GM19372 (cell line): ENCODE results near the gene TMUB2.
A peak's percentile ranks its signal among the peaks of the same experiment; 100 is the strongest.

Experiments
- ATAC-seq: cut with Tn5 transposase; IDR thresholded peaks from one replicate; pipeline ENCODE4 v1.9.1; 2021; ENCODE audit warnings: mild to moderate bottlenecking, low read depth, moderate library complexity; ENCODE audit not compliant: unreplicated experiment

Gene TMUB2

DNA sequence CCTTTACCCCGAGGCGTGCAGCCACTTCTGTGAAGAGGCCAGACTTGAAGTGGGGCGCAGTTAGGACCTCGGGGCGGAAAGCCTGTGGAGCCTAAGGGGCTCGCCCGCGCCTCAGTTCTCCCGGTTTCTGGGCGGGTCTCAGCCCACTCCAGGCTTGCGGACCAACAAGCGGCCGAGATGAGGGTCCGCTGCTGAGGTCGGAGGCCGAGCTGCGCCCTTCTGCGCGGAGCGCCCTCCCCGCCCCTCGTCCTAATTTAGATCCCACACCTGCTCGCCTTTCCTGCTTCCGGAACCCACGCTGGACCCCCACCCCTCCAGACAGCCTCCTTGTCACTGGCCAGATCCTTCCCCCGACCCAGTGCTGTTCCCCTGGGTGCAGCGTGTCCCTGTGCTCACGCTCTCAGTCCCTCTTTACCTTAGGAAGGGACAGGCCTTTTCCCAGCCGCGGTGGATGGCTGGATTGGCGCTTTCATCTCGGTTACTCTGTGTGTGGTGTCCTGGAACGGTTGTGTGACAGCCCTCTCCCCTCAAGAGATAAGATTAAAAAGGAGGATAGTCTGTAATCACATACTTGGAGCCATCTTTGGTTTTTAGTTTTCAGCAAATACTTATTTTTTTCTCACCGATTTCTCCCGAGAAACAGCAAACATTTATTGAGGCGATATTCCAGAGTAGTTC lies 13.8 kb downstream of the TMUB2 start:
- no peak for ATAC-seq

DNA sequence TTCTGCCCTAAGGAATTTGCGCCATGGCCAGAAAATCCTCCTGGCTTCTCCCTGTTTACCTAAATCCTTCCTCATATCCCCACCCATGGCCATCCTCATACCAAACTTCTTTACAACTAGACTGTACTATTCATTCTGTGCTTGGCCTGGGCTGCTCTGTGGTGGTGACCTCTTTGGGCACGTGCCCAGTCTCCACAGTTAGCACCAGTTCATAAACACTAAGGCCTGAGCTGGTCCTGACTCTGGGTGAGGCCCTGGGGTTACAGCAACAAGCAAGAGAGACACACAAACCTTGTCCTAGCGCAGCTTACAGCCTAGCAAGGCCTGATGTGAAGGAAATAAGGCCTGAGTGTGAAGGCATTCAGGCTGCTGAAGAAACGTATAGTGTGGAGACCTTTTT lies 16.0 kb downstream of the TMUB2 start:
- no peak for ATAC-seq

DNA sequence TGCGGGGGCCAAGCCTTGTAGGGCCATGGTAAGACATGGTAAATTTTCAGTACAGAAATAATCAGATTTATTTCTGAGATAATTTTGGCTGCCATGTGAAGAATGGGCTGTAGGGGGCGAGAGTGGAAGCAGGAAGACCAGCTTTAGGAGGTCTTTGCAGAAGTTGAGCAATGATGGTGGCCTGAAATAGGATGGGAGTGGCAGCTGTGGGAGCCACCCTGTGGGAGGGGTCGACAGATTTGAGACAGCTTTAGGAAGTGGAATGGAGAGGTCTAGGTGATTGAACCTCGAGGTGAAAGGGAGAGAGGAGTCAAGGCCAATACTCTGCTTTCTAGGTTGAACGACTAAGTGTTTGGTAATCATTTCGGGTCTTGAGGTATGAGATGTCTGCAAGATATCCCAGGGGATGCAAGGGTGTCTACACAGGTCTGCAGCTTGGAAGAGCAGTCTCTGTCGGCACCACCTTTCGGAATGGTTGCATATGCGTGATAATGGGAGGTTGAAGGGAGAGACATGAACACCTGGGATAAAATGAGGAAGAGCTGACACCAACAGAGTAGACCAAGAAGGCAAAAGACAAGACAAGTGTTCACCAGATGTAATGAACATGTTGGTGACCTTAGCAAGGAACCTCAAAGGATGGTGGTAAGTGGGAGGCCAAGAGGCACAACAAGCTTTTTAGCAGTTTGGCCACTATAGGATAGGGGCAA lies 17.1 kb downstream of the TMUB2 start:
- no peak for ATAC-seq

DNA sequence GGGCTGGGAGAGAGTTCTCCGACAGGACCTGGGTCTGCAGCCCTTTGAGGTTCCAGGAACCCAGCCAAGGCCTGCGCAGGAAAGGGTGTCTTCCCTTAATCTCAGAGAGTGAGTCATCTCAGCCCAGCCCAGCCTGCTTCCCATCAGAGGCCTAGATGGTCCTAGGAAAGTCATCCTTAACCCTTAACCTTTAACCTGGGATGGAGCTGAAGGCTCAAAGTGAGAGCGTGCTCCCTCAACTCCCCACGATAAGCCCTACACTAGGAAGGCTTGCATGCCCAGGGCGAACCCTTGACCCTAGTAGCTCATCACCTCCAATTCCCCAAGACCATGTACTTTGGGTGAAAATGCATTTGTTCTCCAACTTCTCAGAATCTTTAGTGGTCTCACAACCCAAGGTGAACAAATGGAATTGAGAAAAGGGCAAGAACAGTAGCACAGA lies 17.7 kb downstream of the TMUB2 start:
- ATAC-seq = no peak

DNA sequence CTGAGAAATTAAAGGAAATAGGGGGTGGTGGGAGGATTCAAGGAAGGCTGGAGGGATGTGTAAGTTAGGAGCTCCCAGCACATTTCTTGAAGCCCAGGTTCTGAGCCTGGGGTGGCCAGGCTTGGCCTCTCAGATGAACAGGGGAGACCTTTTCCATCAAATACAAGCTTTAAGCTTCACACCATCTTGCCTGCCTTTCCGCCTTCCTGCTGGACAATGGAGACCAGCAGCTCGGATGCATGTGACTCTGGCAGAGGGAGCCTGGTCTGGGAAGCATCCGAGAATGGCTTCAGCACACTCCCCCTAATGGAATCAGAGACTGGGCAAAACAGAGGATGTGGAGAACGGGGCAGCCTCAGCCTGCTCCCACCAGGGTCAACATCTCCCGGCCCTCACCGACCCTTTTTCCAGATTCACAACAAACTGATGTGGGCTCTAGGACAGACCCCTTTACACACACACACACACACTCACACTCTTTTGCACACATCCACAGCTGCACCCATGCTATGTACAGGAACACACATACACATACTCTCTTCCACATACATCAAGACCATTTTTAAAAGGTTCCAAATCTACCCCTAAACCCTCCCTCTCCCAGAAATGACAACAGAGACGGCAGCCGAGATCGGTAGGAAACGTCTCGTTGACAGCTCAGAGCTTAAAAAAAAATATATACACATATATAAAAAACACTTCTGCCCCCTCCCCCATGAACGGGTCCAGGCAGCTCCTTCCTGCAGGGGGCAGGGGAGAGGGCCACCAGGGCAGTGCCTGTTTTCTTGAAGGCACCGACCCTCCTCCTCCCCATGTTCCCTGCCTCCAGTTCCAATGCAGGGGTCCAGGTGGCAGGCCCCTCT lies 19.4 kb downstream of the TMUB2 start:
- ATAC-seq = no peak

DNA sequence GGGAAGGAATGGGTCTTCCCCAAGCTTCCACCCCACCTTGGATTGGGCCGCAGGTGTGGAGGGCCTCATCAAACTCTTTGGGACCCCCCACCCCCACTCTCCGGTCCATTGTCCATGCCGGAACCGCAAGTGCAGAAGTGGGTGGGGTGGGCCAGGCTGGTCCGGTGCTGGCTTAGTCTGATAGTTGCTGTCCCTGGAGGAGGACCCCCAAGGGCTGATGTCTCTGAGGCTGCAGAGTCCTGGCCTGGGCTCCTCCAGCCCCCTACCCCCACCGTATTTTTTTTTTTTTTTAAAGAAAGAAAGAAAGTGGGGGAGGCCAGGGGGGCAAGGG lies 20.0 kb downstream of the TMUB2 start:
- no peak for ATAC-seq

DNA sequence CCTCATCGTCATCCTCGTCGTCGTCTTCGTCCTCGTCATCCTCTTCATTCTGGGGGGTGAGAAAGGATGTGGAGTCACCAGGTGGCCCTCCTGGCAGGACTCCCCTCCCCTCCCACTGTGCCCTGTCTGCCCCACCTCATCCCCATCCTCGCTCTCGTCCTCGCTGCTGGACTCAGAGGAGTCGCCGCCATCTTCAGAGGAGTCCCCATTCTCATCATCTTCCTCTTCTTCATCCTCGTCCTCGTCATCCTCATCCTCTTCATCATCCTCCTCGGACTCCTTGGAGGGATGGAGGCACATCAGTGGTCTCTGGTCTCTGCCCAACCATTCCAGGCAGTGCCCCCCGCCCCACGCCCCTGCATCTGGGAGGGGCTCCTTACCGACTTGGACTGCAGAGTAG lies 20.5 kb downstream of the TMUB2 start:
- no peak for ATAC-seq

DNA sequence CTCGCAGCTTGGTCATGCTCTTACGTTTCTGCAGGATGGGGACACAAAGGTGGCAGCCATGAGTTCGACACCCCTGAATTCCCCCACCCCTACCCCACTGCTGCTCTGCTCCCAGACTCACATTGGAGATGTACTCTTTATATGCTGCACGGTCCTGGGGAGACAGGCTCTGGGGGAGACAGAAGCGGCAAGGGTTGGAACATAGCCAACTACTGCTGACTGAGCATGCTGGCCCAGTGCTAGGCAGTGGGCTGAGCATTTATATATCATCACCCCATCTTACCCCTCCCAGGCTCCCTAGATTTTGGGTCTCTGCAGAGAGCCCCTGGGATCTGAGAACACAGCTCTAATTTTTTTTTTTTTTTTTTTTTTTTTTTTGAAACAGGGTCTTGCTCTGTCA lies 21.0 kb downstream of the TMUB2 start:
- no peak for ATAC-seq

DNA sequence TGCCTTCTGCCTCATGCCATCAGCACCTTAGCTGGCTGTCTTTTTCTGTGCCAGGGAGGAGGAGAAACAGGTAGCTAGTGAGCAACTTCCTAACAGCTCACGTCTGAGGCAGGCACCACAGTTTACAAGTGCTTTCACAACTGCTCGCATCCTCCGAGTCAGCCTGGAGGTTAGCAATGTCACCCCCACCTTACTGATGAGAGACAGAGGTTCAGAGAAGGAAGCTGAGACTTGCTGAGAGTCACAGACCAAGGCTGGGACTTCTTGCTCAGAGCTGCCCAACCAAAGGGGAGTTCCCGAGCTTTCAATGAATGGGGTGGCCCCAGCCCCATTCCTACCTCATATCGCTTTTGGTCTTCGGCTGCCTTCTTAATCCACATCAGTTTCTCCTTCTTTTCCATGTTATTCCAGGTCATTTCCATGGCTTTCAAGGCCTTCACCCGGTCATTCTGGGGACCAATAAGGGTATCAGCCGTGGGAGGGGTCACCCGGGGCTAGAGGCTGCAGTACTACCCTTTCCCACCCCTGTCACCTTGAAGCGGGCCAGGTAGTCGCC lies 23.1 kb downstream of the TMUB2 start:
- ATAC-seq = no peak

DNA sequence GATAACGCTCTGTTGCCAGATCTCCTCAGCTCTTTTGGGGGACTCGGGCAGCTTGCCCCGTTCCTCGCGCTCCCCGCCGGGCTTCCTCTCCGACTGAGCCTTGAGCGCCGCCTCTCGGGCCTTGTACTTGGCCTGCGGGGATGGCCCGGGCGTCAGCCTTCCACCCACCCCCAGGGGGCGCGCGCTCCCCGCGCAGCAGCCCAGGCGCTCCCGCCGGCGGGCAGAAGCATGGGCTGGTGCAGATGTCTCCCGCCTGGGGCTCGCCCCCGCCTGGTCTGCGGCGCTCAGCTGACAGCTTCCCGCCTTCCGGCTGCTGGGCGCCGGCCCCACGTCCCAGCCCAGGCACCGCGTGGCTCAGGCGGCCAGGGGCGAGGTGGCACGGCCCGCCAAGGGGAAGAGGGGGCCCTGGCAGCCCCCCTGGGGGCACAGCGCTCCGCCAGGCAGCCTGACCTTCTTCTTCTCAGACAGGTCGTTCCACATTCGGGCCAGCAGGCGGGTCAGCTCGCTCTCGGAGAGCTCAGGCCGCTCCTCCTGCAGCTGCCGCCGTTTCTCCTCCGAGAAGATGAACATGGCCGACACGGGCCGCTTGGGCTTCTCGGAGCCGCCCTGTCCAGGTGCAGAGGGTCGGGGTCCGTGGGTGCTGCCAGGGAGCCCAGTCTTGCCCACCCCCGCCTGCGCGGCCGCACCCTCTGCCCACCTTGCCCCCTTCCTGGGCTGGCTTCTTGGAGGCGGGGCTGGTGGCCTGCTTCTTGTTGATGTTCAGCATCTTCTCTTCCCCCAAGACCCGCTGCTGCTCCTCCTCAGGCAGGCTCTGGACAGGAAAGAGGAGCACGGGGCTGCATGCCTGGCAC lies 23.8 kb downstream of the TMUB2 start:
- peak; percentile 90 for ATAC-seq

DNA sequence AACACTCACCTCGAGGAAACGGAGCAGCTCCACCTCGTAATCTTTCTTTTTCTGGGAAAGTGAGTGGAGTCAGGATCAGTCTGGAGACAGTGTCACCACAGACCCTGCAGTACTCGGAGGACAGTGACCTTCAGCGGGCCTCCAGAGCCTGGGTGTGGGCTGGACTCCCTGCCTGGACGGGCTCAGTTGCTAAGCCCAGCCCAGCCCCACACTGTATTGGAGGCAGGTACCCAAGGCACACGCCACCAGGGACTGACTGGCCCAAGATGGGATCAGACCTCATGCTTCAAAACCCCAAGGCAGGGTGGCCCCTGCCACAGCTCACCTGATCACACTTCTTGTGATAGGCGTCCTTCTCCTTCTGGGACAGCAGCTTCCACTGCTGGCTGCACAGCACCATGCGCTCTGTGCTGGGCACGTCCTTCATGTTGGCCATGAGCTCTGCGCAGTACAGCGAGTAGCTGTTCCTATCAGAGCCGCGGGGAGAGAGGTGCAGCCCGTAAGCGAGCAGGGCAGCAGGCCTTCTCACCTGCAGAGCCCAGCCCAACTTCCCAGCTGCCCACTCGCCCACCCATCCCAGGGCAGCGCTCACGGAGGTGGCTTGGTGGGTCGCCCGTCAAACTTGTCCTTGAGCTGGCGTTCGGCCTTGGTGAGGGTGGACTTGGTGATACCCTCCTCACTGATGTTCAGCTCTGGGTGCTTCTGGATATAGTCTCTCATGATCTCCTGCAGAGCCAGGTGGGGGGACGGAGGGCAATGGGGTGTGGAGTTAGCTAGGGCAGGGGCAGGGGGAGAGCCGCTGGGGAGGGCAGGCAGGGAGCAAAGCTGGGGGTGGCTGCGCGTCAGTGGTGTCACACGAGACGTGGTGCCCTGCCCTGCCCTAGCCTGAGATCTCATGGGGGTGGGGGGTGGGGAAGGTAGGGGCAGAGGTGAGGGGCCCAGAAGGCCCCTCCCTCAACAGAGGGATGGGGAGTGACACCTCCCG lies 24.8 kb downstream of the TMUB2 start:
- ATAC-seq = no peak

DNA sequence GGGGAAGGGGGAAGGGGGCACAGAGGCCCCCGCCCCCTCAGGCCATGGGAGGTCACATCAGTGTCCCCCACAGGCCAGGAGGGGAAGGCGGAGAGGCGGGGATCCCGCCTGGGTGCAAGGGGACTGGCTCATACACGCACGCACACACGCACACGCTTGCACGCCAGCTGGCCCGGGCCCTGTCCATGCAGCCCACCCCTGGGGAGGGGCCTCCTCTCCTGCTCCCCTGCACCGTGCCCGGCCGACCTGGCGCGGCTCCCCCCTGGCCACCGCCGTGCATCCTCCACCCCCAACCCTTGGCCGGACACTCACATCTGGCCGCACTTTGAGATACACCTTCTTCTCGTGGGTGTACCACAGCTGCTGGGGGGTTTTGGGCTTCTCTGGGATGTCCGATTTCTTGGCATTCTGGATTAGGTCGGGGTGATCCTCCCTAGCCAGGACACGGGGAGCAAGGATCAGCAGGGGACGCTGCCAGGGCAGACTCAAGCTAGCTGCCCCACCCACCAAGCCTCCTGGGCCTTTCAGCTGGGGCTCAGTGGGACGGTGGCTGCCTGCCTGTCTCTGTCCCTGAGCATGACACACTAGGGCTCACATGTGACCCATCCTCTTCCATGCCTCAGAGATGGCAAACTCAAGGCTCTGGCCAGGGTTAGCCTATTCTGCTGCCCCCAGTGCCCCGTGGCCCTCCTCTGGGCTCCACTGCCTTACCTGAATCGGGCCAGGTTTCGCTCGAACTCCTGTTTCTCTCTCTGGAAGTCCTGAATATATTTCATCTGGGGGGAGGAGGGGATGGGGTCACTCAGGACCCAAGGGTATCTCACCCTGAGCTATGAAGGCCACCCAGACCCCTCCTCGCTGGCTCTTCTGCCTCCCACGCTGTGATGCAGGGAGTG lies 26.0 kb downstream of the TMUB2 start:
- ATAC-seq = no peak

DNA sequence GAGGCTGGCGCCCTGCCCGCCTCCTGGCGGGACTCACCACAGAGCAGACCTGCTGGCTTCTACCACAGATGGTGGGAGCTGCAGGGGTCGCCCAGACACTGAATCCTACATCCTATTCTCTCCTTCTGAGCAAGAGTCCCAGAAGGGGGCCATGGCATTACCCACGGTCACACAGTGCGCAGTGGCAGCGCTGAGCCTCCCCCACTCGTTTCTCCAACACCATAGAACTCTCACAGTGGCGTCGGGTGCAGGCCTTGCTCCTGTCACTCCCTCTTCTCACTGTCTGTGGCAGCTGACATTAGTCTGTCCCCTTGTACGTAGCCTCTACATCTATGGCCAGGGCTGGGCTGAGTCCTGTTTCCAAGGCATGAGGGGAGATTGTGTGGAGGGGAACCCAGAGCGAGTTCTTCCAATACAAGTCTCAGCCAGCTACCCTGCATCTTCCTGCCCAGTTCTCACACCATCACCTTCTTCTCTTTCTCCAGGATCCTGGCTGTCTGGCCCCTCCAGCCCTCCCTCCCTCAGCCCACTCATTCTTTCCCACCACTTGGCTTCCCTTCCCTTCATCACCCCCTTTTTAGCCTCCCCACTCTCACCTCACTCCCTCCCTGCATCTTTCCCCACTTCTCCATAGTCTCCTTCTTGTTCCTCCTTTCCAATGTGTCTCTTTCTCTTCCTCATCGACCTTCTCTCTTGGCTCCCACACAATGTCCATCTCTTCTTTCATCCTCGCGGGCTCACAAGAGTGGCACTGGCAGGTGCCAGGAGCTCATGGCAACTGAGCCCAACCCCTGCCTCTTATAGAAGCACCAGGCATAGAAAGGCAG lies 26.8 kb downstream of the TMUB2 start:
- no peak for ATAC-seq

DNA sequence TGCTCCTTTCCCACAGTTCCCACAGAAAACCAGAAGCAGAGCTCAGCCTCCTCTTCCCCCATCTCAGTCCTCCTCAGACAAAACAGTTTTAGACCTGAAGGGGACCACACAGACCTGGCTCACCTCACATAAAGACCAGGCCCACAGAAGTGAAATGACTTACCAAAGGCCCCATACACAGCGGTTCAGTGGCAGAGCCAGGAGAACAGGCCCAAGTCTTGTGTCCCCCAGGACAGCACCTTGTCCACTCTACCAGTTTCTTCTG lies 27.4 kb downstream of the TMUB2 start:
- ATAC-seq = no peak

DNA sequence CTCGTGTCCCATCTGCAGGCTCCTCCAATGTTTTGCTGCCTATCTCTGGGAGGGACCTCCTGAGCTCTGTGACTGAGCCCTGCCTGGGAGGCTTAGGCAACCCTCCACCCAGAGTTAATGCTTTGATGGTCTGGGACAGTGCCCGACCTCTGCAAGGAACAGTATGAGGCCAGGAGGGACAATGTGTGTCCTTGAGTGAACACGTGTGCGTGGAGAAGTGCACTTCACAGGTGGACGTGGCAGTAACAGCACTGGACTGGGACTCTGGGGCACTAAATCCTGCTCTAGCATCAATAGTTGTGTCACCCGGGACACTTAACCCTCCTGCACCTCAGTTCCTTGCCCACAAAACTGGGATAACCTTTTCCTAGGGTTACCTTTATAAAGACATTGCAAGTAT lies 28.1 kb downstream of the TMUB2 start:
- no peak for ATAC-seq

DNA sequence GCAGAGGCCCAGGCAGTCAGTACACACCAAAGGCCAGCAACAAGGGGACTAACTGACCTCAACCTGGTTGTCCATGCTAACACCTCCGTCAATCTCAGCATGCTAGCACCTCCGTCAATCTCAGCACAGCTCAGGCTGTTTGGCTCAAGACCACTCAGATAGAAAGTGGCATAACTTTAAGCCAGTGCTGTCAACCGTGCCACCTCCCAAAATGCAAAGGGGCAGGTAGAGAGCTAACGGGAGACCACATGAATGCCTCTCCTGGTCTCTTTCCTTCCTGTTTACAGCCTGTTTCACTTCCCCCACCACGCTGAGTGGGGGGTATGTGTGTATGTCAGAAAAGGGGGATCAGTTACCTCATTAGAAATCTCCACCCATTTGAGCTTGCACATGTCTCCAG lies 29.4 kb downstream of the TMUB2 start:
- ATAC-seq = no peak

DNA sequence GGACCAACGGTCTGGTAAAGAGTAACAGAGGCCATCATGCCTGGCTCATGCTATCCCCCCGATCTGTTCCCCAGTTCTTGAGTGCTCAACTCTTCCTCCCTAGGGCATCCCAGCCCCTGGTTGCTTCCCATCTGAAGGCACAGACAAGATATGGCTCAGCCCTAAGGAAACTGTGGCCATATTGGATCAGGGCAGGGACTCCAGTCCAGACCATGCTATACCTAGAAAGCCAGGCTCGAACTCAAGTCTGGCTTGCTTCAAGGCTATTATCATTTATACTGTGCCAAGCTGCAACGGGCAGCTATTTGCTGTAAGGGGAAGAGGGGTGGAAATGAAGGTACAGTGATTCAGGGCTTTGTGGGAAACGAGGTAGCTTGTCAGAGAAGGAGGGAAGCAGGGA lies 29.9 kb downstream of the TMUB2 start:
- no peak for ATAC-seq
